HepG2 (cell line): ENCODE results near the gene DNAJC5. TPM values are rescaled to one million over a fixed set of nuclear protein-coding genes. Genes with fewer than 3 reads are reported as not detected.

Source experiments
- ATAD3A ChIP-seq: sonication (generic); formaldehyde crosslinking; IDR thresholded peaks from 2 replicates; pipeline ENCODE4 v1.4.0; 2020; ENCODE audit warnings: missing genetic modification reagents
- MAFG ChIP-seq: sonication (generic); formaldehyde crosslinking; IDR thresholded peaks from 2 replicates; pipeline ENCODE4 v1.5.1; 2020; ENCODE audit warnings: mild to moderate bottlenecking, missing genetic modification reagents
- PHF20 ChIP-seq: sonication (generic); formaldehyde crosslinking; IDR thresholded peaks from 2 replicates; pipeline ENCODE4 v1.5.0; 2020; ENCODE audit warnings: mild to moderate bottlenecking, missing genetic modification reagents
- POLR2G ChIP-seq: fragments of 200-400 bp; formaldehyde crosslinking; IDR thresholded peaks from 2 replicates; pipeline ENCODE4 v1.6.1; 2018; ENCODE audit warnings: mild to moderate bottlenecking, low read depth, low read length, moderate library complexity
- PRDM4 ChIP-seq: sonication (generic); formaldehyde crosslinking; IDR thresholded peaks from 2 replicates; pipeline ENCODE4 v1.9.0; 2021; ENCODE audit warnings: missing genetic modification reagents, borderline replicate concordance
- SMARCE1 ChIP-seq: fragments of 450-650 bp; IDR thresholded peaks from 2 replicates; pipeline ENCODE4 v1.6.1; 2017; ENCODE audit warnings: borderline replicate concordance
- TCF7L2 ChIP-seq: IDR thresholded peaks from 2 replicates; pipeline ENCODE4 v1.6.1; 2011; ENCODE audit warnings: mild to moderate bottlenecking, low read depth, low read length, moderate library complexity
- THYN1 ChIP-seq: sonication (generic); formaldehyde crosslinking; IDR thresholded peaks from 2 replicates; pipeline ENCODE4 v1.8.1; 2023; ENCODE audit warnings: low read depth, mild to moderate bottlenecking, moderate library complexity, missing genetic modification reagents, borderline replicate concordance
- ZGPAT ChIP-seq: IDR thresholded peaks from 2 replicates; pipeline ENCODE4 v1.6.1; 2016; ENCODE audit warnings: mild to moderate bottlenecking
- ZNF432 ChIP-seq: sonication (generic); formaldehyde crosslinking; IDR thresholded peaks from 2 replicates; pipeline ENCODE4 v1.5.0; 2020; ENCODE audit warnings: missing genetic modification reagents, mild to moderate bottlenecking, borderline replicate concordance
- ZNF546 ChIP-seq: sonication (generic); formaldehyde crosslinking; conservative IDR thresholded peaks from 2 replicates; pipeline ENCODE4 v1.8.1; 2023; ENCODE audit warnings: mild to moderate bottlenecking, missing genetic modification reagents
- ZNF788 ChIP-seq: sonication (generic); formaldehyde crosslinking; IDR thresholded peaks from 2 replicates; pipeline ENCODE4 v1.5.0; 2020; ENCODE audit warnings: mild to moderate bottlenecking, missing genetic modification reagents, borderline replicate concordance
- ZSCAN21 ChIP-seq: sonication (generic); formaldehyde crosslinking; IDR thresholded peaks from 2 replicates; pipeline ENCODE4 v1.8.0; 2022; ENCODE audit warnings: mild to moderate bottlenecking, missing genetic modification reagents, moderate library complexity, borderline replicate concordance
- polyA plus RNA-seq, 8 experiments: library from polyadenylated mRNA; depleted of rRNA in 3 of 8; stranded (reverse) in 7 of 8; unstranded in 1 of 8; fragments of >200 nt; fragmentation: Illumina TruSeq in 4 of 8; extraction: Trizol in 4 of 8; gene quantifications; 2 replicates each; pipeline versions ENCODE4 v1.2.1 to v1.2.3, GENCODE V29; 2011 to 2016; ENCODE audit warnings: low read depth in 4 of 8, missing spikeins in 1 of 8, mixed read lengths in 1 of 8; ENCODE audit not compliant: insufficient read depth in 1 of 8
- total RNA-seq, 5 experiments: library from RNA; depleted of rRNA; stranded (reverse); fragments of >200 nt; fragmentation: Illumina TruSeq; extraction: Trizol; gene quantifications; 2 replicates each; pipeline ENCODE4 v1.2.3, GENCODE V29; 2016; ENCODE audit warnings: low read depth in 1 of 5
- TF ChIP-seq, protein P1 (sequence below): sonication (generic); formaldehyde crosslinking; IDR thresholded peaks from 2 replicates; pipeline ENCODE4 v1.8.0; 2022; ENCODE audit warnings: missing genetic modification reagents, mild to moderate bottlenecking, moderate library complexity, borderline replicate concordance

Gene DNAJC5
- total and polyA plus RNA-seq, 2 of the 13 experiments (the other 11 are each of a cell fraction or from before 2014, with no cell fraction given), result 42.8 to 64.5 TPM

- no peak for TF ChIP-seq PRDM4 (CRISPR knock-in tag)
- TF ChIP-seq TCF7L2, result no peak
- no peak for TF ChIP-seq MAFG (CRISPR knock-in tag)
- no peak for TF ChIP-seq ZSCAN21 (CRISPR knock-in tag)
- no peak for TF ChIP-seq THYN1
- TF ChIP-seq, protein P1, sequence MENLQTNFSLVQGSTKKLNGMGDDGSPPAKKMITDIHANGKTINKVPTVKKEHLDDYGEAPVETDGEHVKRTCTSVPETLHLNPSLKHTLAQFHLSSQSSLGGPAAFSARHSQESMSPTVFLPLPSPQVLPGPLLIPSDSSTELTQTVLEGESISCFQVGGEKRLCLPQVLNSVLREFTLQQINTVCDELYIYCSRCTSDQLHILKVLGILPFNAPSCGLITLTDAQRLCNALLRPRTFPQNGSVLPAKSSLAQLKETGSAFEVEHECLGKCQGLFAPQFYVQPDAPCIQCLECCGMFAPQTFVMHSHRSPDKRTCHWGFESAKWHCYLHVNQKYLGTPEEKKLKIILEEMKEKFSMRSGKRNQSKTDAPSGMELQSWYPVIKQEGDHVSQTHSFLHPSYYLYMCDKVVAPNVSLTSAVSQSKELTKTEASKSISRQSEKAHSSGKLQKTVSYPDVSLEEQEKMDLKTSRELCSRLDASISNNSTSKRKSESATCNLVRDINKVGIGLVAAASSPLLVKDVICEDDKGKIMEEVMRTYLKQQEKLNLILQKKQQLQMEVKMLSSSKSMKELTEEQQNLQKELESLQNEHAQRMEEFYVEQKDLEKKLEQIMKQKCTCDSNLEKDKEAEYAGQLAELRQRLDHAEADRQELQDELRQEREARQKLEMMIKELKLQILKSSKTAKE (CRISPR knock-in tag), result no peak
- TF ChIP-seq ZGPAT, result no peak
- TF ChIP-seq ZNF546 (CRISPR knock-in tag), result no peak
- TF ChIP-seq SMARCE1, result no peak
- no peak for TF ChIP-seq ATAD3A
- TF ChIP-seq POLR2G, result 0 out of 2 replicates have a peak, but pooled peaks have one; percentile 2
- no peak for TF ChIP-seq PHF20 (CRISPR knock-in tag)
- no peak for TF ChIP-seq ZNF788
- no peak for TF ChIP-seq ZNF432 (CRISPR knock-in tag)
Observed at GRCh38 chr20:63861365-63861934, 33.5 kb upstream of the DNAJC5 start, which contains the start of gene ABHD16B (continued).
